Stimulated activated CD4-positive, alpha-beta T cell treated with anti-CD3 and anti-CD28 coated beads, Interleukin-12 subunit alpha, Interleukin-12 subunit beta, amount 100 ng/mL, for 48 hours (primary cell): ENCODE results near the gene CDH2.

Source experiments
- DNase-seq, 3 donors: peaks; one replicate each; pipeline ENCODE4 v3.0.0-alpha.2; 2020; ENCODE audit warnings: low read depth in 2 of 3, low spot score in 1 of 3

Gene CDH2

DNA sequence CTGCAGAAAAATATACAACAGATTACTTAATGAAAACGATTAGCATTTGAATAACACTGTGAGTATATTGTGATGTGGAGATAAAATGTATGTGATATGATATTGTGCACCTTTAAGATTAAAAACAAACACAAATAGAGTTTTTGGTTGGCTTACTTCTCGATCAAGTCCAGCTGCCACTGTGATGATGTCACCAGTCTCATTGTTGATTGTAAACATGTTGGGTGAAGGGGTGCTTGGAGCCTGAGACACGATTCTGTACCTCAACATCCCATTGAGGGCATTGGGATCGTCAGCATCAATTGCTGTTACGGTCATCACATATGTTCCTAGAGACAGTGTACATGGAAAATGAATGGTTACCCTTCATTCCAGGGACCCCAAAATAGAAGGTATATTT lies 174.1 kb downstream of the CDH2 start:
- DNase-seq = no peak

- no peak for DNase-seq
Observed at GRCh38 chr18:27996801-27997272, 180.1 kb downstream of the CDH2 start.

DNA sequence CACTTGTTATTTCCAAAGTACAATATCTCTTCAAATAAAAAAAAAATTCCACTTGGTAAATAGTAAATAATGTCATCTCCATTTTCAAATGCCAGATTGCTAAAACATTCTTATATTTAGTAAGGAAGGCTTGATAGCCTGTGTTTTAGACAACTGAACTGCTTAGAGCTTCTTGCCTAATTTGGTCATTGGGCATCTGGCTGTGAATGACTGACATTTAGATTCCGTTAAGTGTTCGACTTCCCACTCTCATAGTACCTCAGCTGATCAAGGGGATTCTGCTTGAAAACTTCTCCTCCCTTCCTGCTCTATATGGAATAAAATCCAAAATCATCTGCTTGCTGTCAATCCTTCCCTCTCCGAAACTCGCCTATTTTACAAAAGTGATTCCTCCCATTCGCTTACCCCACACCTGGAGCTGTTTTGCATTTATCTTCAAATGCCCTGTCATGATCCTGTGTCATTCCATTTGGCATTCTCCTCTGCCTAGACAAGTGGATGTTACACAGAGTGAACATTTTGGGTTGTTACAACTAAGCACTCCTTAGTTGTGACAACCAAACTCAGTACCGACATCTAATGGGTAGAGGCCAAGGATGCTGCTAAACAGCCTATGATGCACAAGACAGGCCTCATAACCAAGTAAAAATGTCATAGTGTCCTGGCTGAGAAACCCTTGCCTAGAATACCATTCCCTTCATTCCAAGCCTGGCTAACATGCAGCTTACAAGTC lies 181.0 kb downstream of the CDH2 start:
- no peak for DNase-seq

- no peak for DNase-seq
Observed at GRCh38 chr18:27994571-27994970, 182.4 kb downstream of the CDH2 start.

DNA sequence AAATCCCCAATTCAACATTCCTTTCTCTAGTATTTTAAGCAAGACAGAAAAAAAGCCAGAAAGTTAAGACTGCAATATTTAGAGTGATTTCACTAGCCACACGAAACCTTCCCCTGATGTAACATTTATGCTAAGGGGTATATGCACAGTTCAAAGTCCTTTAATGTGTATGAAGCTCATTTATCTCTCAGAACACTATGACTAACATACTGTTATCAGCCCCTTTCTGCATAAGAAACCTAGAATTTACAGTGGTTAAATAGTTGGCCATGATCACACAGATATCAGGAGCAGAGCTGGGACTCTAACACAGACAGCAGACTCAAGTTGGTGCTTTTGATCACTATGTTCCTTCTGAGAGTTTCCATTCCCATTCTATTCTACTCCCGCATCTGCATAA lies 185.5 kb downstream of the CDH2 start:
- no peak for DNase-seq

- DNase-seq = no peak
Observed at GRCh38 chr18:27985832-27986231, 191.1 kb downstream of the CDH2 start.

GRCh38 chr18:27983780-27984179 lies 193.2 kb downstream of the CDH2 start:
- no peak for DNase-seq

- no peak for DNase-seq
Observed at GRCh38 chr18:27976806-27977408, 200.0 kb downstream of the CDH2 start.

- no peak for DNase-seq
Observed at GRCh38 chr18:27970321-27970720, 206.6 kb downstream of the CDH2 start.

DNA sequence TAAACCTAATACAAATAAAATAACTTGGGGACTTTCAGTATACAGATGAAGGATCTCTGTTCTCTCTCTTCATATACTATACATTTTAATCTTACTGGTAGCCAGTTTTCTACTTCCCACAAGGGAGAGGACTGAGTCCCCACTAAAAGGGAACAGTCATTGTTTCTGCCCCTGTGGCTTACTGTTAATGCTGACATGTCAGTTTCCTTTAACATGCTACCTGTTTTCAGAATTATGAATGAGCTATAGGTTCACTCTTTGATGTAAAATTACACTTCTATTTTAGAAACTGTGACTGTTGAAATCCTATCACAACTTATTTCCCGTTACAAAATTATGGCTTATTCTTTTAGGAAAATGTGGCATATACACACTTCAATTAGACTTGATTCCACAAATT lies 207.7 kb downstream of the CDH2 start:
- no peak for DNase-seq

GRCh38 chr18:27967913-27968824 lies 208.8 kb downstream of the CDH2 start:
- no peak for DNase-seq

DNA sequence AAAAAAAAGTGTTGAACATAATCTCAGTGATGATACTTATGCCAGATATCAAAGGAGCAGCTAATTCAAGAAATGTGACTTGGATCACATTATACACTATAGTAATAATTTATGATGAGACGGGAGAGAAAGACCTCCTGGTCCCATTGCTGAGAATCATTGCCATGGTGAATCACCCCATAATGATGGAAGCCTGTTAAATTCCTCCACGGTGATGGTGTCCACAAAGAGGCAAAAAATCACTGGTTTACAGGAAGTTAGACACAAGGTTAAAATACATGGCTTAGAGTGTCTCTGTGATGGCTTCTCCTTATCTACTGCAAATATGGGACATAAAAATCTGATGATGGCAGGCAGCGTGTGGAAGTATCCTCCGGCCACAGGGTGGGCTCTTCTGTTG lies 210.0 kb downstream of the CDH2 start:
- no peak for DNase-seq

DNA sequence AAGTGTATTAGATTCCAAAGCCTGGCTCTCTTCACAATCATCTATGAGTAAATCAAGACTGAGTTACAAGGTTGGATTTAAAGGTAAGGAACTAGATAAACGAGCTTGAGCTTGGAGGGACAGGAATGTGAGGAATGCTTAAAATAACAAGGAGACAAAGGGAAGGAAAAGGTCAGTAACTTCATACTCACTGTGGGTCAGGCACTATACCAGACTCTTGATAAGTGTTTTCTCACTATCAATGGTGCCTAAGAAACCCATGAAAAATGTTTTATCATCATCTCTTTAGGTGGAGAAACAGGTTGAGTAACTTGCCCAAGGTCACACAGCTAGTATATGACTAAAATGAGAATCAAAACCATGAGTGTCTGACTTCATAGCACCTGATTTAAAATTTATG lies 212.1 kb downstream of the CDH2 start:
- no peak for DNase-seq

DNA sequence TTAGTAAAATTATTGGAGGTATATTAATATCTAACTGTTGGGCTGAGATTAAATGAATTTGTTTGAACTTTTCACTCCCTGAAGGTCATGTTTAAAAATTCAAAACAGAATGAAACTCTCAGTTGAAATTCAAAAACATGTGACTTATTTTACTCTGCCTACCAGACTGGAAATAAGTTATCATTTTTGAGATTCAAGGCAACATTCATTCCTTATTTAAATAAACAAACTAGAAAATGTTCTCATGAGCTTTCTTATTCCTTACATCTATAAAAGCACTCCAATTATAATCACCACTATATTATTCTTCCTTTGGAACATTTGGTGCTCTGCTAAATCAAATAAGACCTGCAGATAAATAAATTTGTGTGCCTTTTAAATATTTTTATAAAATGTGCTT lies 217.8 kb downstream of the CDH2 start:
- no peak for DNase-seq

- DNase-seq = no peak
Observed at GRCh38 chr18:27956001-27956640, 220.8 kb downstream of the CDH2 start.

DNA sequence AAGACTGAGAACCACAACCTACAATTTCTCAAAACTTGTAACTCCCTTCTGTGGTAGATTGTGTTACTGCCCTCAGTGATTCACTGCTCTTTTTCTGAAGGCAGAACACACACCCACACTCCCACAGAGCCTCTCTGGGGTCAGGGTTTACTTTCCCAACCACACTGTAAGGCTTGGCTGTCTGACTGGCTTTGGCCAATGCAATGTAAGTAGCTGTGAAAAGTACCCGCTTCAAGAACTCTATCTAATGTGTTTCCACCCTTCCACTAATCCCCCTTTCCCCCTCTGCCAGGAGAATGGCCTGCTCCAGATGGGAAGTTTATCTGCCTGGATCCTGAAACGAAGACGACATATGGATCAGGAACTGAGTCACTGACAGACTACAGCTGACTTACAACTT lies 222.7 kb downstream of the CDH2 start:
- DNase-seq = no peak

GRCh38 chr18:27952741-27953140 lies 224.2 kb downstream of the CDH2 start:
- no peak for DNase-seq

- DNase-seq = no peak
Observed at GRCh38 chr18:27950648-27951228, 226.2 kb downstream of the CDH2 start.

DNA sequence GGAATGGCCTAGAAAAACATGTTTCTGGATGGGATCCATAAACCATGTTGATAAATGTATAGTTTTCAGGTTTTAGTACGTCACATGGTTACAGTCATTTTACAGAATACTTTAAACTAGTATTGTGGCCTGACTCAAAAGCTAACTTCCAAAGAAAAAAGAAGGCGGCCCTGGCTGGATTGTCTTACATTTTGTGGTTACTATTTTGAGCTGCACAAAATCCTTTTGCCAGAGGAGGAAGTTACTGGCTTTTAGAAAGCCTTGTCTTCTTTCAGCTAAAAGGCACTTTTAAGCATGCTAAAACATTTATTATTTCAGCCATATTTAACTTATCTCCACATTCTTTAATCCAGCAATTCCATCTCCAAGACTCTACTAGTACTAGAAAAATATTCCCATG lies 227.9 kb downstream of the CDH2 start:
- DNase-seq = no peak

DNA sequence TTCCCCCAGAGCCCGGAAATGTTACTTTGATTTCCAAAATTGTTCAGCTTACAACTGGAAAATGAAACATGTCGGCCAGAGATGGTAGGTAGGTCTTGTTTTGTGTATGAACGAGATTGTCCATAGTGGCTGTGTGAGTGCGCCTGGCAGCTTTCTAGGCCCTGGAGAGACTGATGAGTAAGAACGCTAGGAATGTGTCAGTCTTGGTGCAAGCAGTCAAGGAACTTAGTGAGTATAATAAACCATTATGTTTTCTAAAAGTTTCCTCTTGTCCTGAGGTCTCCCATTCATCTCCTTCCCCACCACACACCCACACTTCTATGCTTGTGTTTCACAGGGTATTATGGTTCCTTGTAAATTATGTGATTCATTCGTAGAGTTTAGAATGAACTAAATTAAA lies 234.2 kb downstream of the CDH2 start:
- no peak for DNase-seq

GRCh38 chr18:27931535-27931934 lies 245.4 kb downstream of the CDH2 start:
- no peak for DNase-seq
